Endometrium (tissue), 2 donors: ENCODE results near the gene TTC39A.

ENCODE experiments used
- FAIRE-seq: peaks from 2 replicates; lab custom pipeline; 2012; peaks lifted over from hg19 to GRCh38; lab: Jason Lieb, UNC
- donor health status: control.
- donor health status: control.

The TTC39A gene

GRCh38 chr1:51297401-51298321, 32.7 kb downstream of the TTC39A start:
- no peak for FAIRE-seq

GRCh38 chr1:51296383-51297357, 33.7 kb downstream of the TTC39A start:
- FAIRE-seq: no peak

DNA sequence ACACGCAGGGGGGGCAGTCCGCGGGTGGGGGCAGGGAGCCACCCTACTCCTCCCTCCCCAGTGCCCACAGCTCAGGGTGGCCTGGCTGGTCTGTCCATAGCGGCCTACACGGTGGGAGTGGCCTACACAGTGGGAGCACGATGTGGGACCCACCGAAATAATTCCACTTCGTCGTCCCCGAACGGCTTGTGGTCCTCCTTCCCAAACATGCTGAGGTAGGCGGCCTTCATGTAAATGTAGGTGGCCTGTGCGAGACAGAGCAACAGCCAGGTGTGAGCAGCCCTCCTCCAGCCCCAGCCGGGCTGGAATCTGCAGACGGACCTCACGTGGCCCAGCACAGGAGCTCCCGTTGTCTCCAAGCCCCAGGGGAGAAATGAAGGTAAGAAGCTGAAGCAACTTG, 34.4 kb downstream of the TTC39A start:
- FAIRE-seq: no peak

- FAIRE-seq: no peak
These were observed 35.7 kb downstream of the TTC39A start for GRCh38 chr1:51294566-51295184.

DNA sequence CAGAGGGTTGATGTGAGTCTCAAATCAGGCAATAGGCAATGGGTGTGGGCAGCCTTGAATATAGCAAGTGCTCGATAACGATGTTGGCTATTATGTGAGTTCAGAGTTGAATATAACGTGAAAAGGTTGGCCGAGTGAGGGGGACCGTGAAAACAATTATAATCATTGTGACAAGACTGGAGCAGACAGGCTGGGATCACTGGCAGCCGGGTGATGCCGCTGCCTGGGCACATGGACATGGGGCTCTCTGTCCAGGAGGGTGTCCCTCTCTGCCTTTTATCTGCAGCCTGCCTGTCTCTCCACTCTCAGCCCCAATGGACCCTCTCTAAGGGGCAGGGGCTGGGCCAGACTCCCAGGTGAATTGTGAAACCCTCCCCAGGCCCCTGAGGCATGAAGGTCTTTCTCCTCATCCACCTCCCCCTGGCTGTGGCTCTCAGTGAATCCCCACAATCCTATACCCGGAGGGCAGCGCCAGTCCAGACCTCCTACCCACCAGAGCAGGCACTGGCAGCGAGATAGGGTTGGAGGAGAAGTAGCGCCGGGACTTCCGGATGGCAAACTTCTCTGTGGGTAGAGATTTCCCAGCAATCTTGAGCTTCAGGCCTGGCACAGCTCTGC, 36.4 kb downstream of the TTC39A start:
- FAIRE-seq: no peak

DNA sequence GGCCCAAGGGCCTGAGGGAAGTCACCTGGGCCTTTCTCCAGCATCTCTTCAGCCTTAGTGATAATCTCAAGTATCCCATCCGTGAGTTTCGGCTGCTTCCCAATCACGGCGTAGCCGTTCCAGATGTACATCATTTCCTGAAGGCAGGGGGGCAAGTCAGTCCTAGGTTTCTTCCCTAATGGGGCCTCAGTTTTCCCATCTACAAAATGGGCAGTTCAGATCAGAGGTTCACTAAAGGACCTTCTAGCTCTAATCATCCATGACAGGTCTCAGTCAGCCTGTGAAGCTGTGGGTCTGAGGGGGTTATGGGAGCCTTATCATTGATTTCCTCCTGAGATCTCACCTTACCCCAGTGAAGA, 39.9 kb downstream of the TTC39A start:
- FAIRE-seq: no peak

DNA sequence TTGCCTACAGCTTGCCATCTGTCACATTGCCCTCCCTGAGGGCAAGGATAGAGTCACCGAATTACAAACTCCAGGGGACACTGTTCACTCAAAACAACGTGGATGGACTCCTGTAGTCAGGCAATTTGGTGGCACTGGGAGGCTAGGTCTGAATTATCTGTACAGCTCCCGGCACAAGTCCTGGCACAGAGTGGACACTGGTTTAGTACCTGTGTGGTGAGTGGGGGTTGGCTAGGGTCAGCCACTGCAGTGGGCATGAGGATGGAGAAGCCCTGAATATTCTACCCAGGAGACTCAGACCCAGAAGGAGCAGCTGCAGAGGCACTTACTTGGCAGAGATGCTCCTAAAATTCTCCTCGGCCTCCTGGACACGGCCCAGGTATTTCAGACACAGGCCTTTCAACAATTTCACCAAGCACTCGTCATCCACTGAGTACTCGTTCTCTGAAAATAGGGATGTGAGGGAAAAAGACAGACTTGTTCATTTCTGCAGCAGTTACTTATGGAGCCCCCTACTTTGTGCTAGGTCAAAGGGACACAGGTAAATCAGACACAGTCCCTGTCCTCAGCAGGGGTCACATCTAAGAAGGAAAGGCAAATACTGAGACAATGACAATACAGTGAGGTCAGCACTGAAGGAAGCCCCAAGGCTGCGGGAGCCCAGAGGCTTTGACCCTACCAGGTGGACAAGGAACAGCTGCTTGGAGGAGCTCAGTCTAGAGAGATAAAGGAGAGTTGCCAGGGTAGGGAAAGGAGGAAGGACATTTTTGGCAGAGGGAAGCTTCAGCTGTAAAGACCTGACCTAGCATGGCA, 40.5 kb downstream of the TTC39A start:
- no peak for FAIRE-seq

DNA sequence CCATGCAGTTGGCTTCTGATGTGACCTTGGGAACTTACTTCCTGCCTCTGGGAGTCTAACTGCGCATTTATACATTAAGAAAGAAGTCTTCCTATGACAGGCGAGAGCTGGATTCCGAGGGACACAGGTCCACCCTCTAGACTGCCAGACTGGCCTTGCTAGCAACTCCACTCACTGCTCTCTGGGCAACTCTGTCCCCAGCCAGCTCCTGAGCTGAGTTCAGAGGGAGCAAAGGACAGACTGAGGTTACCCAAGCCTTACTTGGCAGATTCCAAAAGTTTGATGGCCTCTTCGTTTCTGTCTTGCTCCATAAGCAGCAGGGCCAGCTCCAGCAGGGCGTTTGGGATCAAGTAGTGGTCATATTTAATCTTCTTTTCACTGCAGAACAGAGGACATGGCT, 41.8 kb downstream of the TTC39A start:
- FAIRE-seq: no peak

- FAIRE-seq: no peak
These were observed 42.4 kb downstream of the TTC39A start for GRCh38 chr1:51287966-51288365.

DNA sequence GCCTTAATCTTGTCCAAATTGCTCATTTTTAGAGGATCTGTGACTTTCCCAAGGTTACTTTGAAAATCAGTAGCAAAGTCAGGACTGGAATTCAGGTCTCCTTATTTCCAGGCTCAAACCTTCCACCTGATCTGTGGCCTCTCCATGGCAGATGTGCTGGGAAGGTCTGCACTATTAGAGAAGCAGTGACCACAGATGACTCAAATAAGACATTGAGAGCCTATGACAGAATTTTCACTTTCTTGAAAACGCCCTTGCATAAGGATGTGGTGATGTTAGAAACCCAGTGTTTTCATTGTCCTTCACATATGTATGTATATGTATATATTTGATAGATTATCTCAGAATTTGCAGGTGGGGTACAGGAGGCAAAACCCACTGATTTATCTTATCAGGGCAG, 45.3 kb downstream of the TTC39A start:
- FAIRE-seq: no peak

DNA sequence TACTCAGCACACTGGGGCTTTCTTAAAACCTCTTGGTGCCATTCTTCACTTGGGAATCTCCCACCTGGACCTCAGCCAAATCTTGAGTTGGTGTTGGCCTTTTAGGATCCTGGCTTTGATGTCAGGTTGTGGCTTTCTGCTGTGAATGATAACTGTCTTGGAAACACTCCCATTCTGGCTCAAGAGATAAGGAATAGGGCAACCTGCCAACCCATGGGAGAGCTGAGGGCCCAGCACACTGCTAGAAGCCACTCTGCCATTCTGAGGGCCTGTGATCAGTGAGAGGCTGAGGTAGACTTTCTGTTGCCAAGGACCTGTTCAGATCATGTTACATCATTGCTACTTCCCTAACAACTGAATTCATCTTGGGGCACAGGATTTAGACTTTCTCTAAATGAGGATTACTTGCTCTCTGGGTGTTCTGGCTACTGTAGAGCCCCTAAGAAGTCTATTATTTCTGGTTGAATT, 45.8 kb downstream of the TTC39A start:
- FAIRE-seq: no peak

- no peak for FAIRE-seq
These were observed 46.4 kb downstream of the TTC39A start for GRCh38 chr1:51283979-51284378.

DNA sequence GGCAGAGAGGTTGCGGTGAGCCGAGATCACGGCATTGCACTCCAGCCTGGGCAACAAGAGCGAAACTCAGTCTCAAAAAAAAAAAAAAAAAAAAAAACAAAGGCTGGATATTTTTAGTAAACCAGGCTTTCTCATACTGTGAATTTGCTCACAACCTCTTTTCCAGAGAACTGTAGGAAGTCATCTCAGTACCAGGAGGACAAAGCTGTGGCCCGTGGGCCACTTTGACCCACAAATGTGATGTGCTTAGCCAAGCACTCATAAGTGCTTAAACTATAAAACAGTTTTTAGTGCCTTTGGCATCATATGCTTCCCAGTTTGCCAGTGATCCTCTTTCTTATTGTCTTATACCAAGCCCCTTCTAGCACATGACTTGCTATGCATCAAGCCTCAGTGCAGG, 47.8 kb downstream of the TTC39A start:
- no peak for FAIRE-seq

GRCh38 chr1:51281807-51282206, 48.6 kb downstream of the TTC39A start:
- no peak for FAIRE-seq

DNA sequence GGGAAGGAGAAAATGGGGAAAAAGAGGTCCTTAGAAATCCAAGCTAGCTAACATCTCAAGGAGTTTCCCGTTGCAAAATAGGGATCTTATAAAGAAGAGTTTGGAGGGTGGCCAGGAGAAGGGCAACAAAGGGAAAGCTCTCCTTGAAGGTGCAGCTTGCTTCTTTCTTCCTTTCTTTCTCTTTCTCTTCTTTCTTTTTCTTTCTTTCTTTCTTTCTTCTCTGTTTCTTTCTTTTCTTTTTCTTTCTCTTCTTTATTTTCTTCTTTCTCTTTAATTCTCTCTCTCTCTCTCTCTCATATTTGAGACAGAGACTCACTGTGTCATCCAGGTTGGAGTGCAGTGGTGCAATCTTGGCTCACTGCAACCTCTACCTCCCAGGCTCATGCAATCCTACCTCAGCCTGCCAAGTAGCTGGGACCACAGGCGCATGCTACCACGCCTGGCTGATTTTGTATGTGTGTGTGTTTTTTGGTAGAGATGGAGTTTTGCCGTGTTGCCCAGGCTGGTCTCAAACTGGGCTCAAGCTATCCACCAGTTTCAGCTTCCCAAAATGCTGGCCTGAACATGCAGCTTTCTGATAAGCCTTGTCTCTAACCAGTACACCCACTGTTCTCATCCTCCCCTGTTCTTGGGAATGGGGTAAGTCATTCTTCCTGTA, 49.9 kb downstream of the TTC39A start:
- FAIRE-seq: no peak

DNA sequence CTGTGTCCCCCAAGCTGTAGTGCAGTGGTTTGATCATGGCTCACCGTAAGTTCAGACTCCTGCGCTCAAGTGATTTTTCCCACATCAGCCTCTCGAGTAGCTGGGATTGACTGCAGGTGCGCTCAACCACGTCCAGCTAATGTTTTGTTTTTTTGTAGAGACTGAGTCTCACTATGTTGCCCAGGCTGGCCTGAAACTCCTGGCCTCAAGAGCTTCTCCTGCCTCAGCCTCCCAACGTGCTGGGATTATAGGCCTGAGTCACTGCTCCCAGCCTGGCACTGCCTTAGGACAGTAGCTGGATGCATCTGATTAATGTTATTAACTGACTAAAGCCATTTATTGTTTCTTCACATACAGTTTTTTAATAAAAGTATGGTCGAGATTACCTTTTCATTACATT, 54.1 kb downstream of the TTC39A start:
- FAIRE-seq: no peak

- FAIRE-seq: no peak
These were observed 55.7 kb downstream of the TTC39A start for GRCh38 chr1:51274676-51275075.

DNA sequence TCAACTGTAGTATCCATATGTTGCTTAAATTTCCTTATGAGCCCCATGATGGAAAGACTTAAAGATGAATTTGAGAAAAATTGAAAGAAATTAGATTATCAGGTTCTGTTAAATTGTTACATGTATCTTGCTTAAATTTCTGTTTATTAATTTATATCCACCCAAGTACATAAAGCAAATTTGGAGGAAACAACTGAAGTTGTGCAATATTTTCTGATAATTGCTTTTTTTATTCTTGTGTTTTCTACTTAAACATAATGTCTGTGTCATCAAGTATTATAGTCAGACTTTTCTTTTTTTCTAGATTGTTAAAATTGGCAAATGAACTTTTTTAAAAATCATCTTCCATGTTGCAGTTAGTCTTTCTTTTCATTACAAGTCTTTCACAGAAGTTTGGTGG, 57.4 kb downstream of the TTC39A start:
- no peak for FAIRE-seq

DNA sequence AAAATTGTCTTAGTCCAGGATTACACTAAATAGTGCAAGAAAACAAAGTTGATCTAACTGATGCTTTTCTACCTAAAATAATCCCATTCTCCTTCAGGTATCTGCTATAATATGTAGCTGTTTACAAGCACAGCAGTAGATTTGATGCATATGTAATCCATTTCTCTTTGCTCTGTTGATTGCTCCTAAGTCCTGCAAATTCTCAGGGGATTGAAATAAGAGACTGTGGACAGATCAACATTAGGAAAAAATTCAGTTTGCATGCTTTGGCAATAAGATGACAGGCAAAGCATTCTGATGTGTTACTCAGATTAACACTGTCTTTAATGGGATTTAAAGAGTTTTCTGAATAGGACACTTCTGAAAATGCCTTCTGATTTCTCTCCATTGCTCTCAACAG, 59.6 kb downstream of the TTC39A start:
- FAIRE-seq: no peak

DNA sequence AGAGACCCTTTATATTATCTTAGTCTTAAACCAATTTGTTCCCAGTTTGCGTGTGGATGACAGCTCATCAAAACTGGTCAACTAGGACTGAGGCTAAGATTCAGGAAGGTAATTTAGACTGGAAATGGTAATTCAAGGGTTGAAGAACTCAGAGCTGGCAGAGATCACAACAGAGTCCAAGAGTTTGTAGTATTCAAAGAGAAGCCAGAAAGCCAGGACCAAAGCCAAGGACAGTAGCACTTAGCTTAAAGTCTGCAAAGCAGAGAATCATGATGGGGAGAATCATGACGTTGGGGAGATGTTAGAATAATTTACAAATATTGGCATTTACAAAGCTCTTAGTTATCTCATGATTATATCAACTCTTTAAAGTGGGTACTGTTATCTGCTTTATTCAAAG, 61.7 kb downstream of the TTC39A start:
- FAIRE-seq: no peak

DNA sequence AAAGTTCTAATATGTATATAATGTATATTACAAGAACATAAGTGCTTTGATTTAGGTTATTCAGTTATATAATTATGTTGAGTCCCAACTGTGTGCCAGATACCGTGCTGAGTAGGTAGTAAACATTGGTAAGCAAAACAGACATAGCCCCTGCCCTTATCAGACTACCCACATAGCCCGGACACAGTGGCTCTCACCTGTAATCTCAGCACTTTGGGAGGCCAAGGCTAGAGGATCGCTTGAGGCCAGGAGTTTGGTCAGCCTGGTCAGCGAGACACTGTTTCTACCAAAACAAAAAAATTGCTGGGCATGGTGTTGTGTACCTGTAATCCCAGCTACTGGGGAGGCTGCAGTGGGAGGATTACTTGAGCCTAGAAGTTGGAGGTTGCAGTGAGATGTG, 63.6 kb downstream of the TTC39A start:
- FAIRE-seq: no peak
